CD14-positive monocyte (primary cell): ENCODE data around the gene CERK. TPM values are rescaled to one million over a fixed set of nuclear protein-coding genes. Genes with fewer than 3 reads are reported as not detected.

Experiments used
- DNase-seq, 3 donors: peaks; one replicate each; pipeline ENCODE4 v3.0.0-alpha.2; 2011 to 2022
- H2AFZ ChIP-seq: 2 replicates; pipeline ENCODE4 v1.6.0; 2012; ENCODE audit warnings: mild to moderate bottlenecking, low read depth, low read length, inconsistent platforms; ENCODE audit not compliant: insufficient read depth, poor library complexity, severe bottlenecking
- H3K27ac ChIP-seq, 2 donors: 1 replicate in 1 of 2; 2 replicates in 1 of 2; pipeline ENCODE4 v1.5.1; 2012 to 2013; ENCODE audit warnings: low read length in 2 of 2, control low read depth in 1 of 2, inconsistent platforms in 1 of 2, low read depth in 1 of 2, mild to moderate bottlenecking in 1 of 2
- H3K27me3 ChIP-seq, 2 donors: one replicate each; pipeline versions ENCODE4 v1.6.0 to v1.6.1; 2011 to 2013; ENCODE audit warnings: low read length in 2 of 2; ENCODE audit not compliant: control insufficient read depth in 2 of 2, insufficient read depth in 2 of 2
- H3K36me3 ChIP-seq, 2 donors: replicated peaks in 1 of 2; 1 replicate in 1 of 2; 2 replicates in 1 of 2; pipeline versions ENCODE4 v1.5.1 to v1.6.1; 2012 to 2013; ENCODE audit warnings: low read length in 2 of 2, control low read depth in 1 of 2, inconsistent platforms in 1 of 2, mild to moderate bottlenecking in 1 of 2; ENCODE audit not compliant: insufficient read depth in 2 of 2, control insufficient read depth in 1 of 2
- H3K4me1 ChIP-seq, 2 donors: 1 replicate in 1 of 2; 2 replicates in 1 of 2; pipeline versions ENCODE4 v1.5.1 to v1.6.1; 2012 to 2013; ENCODE audit warnings: low read length in 2 of 2, control low read depth in 1 of 2, inconsistent platforms in 1 of 2, mild to moderate bottlenecking in 1 of 2, moderate library complexity in 1 of 2; ENCODE audit not compliant: insufficient read depth in 2 of 2, control insufficient read depth in 1 of 2
- H3K4me2 ChIP-seq: replicated peaks from 2 replicates; pipeline ENCODE3; 2012; ENCODE audit warnings: low read length, moderate library complexity, mild to moderate bottlenecking; ENCODE audit not compliant: poor library complexity, severe bottlenecking; ENCODE audit errors: extremely low read depth
- H3K4me3 ChIP-seq, 3 experiments: fragments of 200-600 bp in 1 of 3; sonication (generic) in 1 of 3; replicated peaks in 1 of 3; 1 replicate in 2 of 3; 2 replicates in 1 of 3; pipeline ENCODE4 v1.5.1; 2011 to 2013; ENCODE audit warnings: low read length in 3 of 3, mild to moderate bottlenecking in 3 of 3, control low read depth in 2 of 3, low read depth in 2 of 3, inconsistent platforms in 1 of 3, moderate library complexity in 1 of 3
- H3K79me2 ChIP-seq: 2 replicates; pipeline ENCODE4 v1.6.0; 2012; ENCODE audit warnings: mild to moderate bottlenecking, control low read depth, inconsistent platforms, low read length, moderate library complexity; ENCODE audit not compliant: insufficient read depth
- H3K9ac ChIP-seq: 2 replicates; pipeline ENCODE4 v1.6.0; 2017; ENCODE audit warnings: low read length, mild to moderate bottlenecking; ENCODE audit not compliant: insufficient read depth, poor library complexity, severe bottlenecking
- H3K9me3 ChIP-seq, 2 donors: replicated peaks in 1 of 2; 1 replicate in 1 of 2; 2 replicates in 1 of 2; pipeline versions ENCODE4 v1.5.1 to v1.6.1; 2012 to 2013; ENCODE audit warnings: low read length in 2 of 2, control low read depth in 1 of 2; ENCODE audit not compliant: control insufficient read depth in 1 of 2, insufficient read depth in 1 of 2
- H4K20me1 ChIP-seq: 2 replicates; pipeline ENCODE4 v1.6.0; 2012; ENCODE audit warnings: mild to moderate bottlenecking, low read length, control low read depth, moderate library complexity; ENCODE audit not compliant: insufficient read depth
- H3K27ac Mint-ChIP-seq, 7 donors: one replicate each; pipeline ENCODE4 v1.8.0; 2020; ENCODE audit warnings: mild to moderate bottlenecking in 7 of 7, mixed read lengths in 7 of 7, moderate library complexity in 6 of 7, inconsistent platforms in 2 of 7
- H3K27me3 Mint-ChIP-seq, 3 donors: one replicate each; pipeline ENCODE4 v1.8.0; 2021 to 2022; ENCODE audit warnings: low read depth in 3 of 3, mild to moderate bottlenecking in 3 of 3, mixed read lengths in 3 of 3, moderate library complexity in 3 of 3, inconsistent platforms in 1 of 3
- H3K36me3 Mint-ChIP-seq, 2 donors: one replicate each; pipeline ENCODE4 v1.8.0; 2020; ENCODE audit warnings: mixed read lengths in 2 of 2, inconsistent platforms in 1 of 2, mild to moderate bottlenecking in 1 of 2
- H3K4me1 Mint-ChIP-seq: one replicate; pipeline ENCODE4 v1.8.0; 2020; ENCODE audit warnings: mild to moderate bottlenecking, mixed read lengths
- H3K4me3 Mint-ChIP-seq, 2 donors: one replicate each; pipeline ENCODE4 v1.8.0; 2020; ENCODE audit warnings: mild to moderate bottlenecking in 2 of 2, mixed read lengths in 2 of 2, moderate library complexity in 1 of 2
- H3K9me3 Mint-ChIP-seq, 7 donors: one replicate each; pipeline ENCODE4 v1.8.0; 2020 to 2022; ENCODE audit warnings: mixed read lengths in 7 of 7, mild to moderate bottlenecking in 6 of 7, moderate library complexity in 6 of 7, inconsistent platforms in 2 of 7
- CTCF ChIP-seq: fragments of 200-600 bp; IDR thresholded peaks from one replicate; pipeline ENCODE4 v1.8.0; 2022; ENCODE audit warnings: antibody characterized with exemption, mild to moderate bottlenecking
- WGBS: methylation state at CpG from one replicate; pipeline ENCODE4 v1.1.5; 2013; ENCODE audit warnings: missing lambda C conversion rate; ENCODE audit not compliant: insufficient coverage; 5-methylcytosine and 5-hydroxymethylcytosine counted together
- intact Hi-C, 2 donors: fragments of 100-400 bp; cut with micrococcal nuclease; formaldehyde crosslinking; loops; one replicate each; pipeline versions ENCODE4 v1.15.0 to v1.15.1; 2023
- polyA plus RNA-seq, 3 donors: library from polyadenylated mRNA; depleted of rRNA in 1 of 3; unstranded in 2 of 3; stranded (reverse) in 1 of 3; fragments of 300-500 nt in 2 of 3; fragments of >200 nt in 1 of 3; fragmentation: Illumina TruSeq in 2 of 3; gene quantifications; 1 replicate in 2 of 3; 2 replicates in 1 of 3; pipeline ENCODE4 v1.2.3, GENCODE V29; 2012 to 2021

Gene CERK
- polyA plus RNA-seq, 3 donors = 22.4 to 40.2 (median 24.5) TPM

DNA sequence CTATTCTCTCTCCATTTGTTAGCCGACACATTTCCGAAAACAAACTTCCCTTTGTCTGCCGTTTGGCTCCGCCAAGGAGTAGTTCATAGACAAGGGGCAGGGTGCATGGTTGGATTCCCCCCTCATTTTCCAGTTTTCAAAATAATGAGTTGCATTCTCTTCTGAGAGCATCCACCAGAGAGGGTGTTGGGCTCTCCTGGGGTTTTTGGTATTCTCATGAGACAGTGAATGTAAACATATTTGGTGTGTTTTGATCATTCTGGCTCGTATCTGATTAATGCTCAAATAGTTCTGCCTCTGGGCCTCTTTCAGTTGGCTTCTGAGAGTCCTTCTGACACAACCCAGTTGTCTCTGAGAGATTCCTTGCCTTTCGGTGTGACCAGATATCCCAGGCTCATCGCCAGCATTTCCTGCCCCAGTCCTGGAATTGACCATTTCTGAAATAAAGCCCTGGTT is 96.2 kb downstream of the CERK start:
- Histone ChIP-seq H3K36me3 (peaks cover 34 to 83% of the 10 kb centered on the region in 2 donors), H3K9ac (no peak overlapping the region), H3K27me3 (no peaks in the 10 kb centered on the region), H3K4me2 (no peak overlapping the region), H3K79me2 (peaks cover 74% of the 10 kb centered on the region), H4K20me1 (peaks cover 96% of the 10 kb centered on the region), H3K9me3 (no peaks in the 10 kb centered on the region), H3K4me3 (no peak overlapping the region), H3K27ac (no peak overlapping the region), H2AFZ (no peak overlapping the region), H3K4me1 (no peaks in the 10 kb centered on the region)
- WGBS = 88% methylated on average over 3 of the region's 7 CpGs
- intact Hi-C loops = no loop called here
- TF ChIP-seq CTCF = no peak
- H3K27ac Mint-ChIP-seq = no peak overlapping the region
- H3K27me3 Mint-ChIP-seq = no peaks in the 10 kb centered on the region
- peaks cover 67 to 75% of the 10 kb centered on the region in 2 donors for H3K36me3 Mint-ChIP-seq
- no peaks in the 10 kb centered on the region for H3K4me1 Mint-ChIP-seq
- H3K4me3 Mint-ChIP-seq = no peak overlapping the region
- peaks cover 0 to 6% (median 0%) of the 10 kb centered on the region in 7 donors for H3K9me3 Mint-ChIP-seq
- no peak for DNase-seq

GRCh38 chr22:46640293-46641055 is 97.6 kb downstream of the CERK start:
- H3K27ac ChIP-seq = no peak overlapping the region
- no peaks in the 10 kb centered on the region for H3K4me1 Mint-ChIP-seq
- H2AFZ ChIP-seq = no peak overlapping the region
- peaks cover 41 to 83% of the 10 kb centered on the region in 2 donors for H3K36me3 ChIP-seq
- no peaks in the 10 kb centered on the region for H3K27me3 ChIP-seq
- 91% methylated on average over 8 of the region's 24 CpGs for WGBS
- TF ChIP-seq CTCF = no peak
- peaks cover 63 to 76% of the 10 kb centered on the region in 2 donors for H3K36me3 Mint-ChIP-seq
- no peak for DNase-seq
- no peaks in the 10 kb centered on the region for H3K27me3 Mint-ChIP-seq
- H3K9ac ChIP-seq = no peak overlapping the region
- peaks cover 66% of the 10 kb centered on the region for H3K79me2 ChIP-seq
- H3K9me3 ChIP-seq = no peaks in the 10 kb centered on the region
- peaks cover 96% of the 10 kb centered on the region for H4K20me1 ChIP-seq
- no peak overlapping the region for H3K4me3 ChIP-seq
- H3K27ac Mint-ChIP-seq = peak overlapping the region in 1 of 7 donors; percentile 54
- H3K4me1 ChIP-seq = no peaks in the 10 kb centered on the region
- intact Hi-C loops = no loop called here
- no peak overlapping the region for H3K4me2 ChIP-seq
- peaks cover 0 to 6% (median 0%) of the 10 kb centered on the region in 7 donors for H3K9me3 Mint-ChIP-seq
- no peak overlapping the region for H3K4me3 Mint-ChIP-seq
